ENCODE measurements around the gene AKAP13.

DNA sequence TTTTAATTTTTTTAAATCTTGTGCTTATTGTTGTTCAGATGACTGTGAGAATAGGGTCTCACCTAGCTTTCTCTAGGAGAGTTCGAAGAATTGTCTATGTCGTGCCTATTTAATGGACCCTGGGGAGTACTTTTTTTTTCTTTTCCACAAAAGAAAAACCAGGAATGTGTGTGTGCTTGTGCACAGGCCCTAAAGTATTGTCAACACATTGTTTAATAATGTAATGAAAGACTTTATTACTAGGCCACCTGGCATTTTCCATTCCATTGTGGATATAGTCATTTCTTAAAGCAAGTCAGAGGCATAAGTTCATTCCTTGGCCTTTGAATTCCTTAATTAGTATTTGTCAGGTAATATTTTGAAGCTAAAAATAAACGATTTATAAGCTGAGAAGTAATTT, 278.4 kb downstream of the AKAP13 start:
- TF ChIP-seq CTCF (IDR thresholded peaks at IDR 0.05) (no peak), POLR2A (IDR thresholded peaks at IDR 0.05) (no peak)

Data from breast epithelium (tissue), 3 donors.